Left forelimb (tissue), 1 donor: Measurements from ENCODE around the gene CCDC102A.

Experiments
- DNase-seq: peaks from one replicate; pipeline ENCODE4 v3.0.0-alpha.2; 2018; ENCODE audit warnings: low spot score

CCDC102A gene

GRCh38 chr16:57462209-57462977 lies 74.0 kb downstream of the CCDC102A start, which contains the start of gene POLR2C:
Gene POLR2C, plus strand, starts transcription at chr16:57462679. Its CDS starts 46 bp downstream, at chr16:57462725.
- DNase-seq, result peak; percentile 93
